Activated T-helper 9 cell treated with anti-CD3 and anti-CD28 coated beads, Interleukin-2, amount 50 U/mL, for 16 hours (primary cell): ENCODE measurements around the gene CCL2.

ENCODE experiments used
- DNase-seq: peaks from one replicate; pipeline ENCODE4 v3.0.0-alpha.2; 2020; ENCODE audit warnings: low read depth

Gene CCL2

DNA sequence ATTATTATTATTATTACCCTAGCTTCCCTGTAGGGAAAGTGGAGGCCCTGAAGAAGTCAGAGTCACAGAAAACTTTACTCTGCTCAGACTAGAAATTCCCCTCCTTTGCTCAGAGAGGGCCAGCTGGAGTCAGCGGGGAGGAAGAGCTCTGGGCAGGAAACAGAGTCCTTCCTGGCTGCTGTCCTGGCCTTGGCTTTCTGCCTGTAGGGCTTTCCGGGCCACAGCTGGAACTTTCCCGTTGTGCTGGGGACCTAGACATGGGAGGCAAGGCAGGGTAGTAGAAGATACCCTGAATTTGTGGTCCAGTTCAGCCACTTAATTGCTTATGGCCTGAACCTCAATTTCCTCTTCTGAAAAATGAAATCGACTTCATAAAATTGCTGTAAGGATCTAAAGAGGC, 14.0 kb upstream of the CCL2 start:
- DNase-seq, result no peak

DNA sequence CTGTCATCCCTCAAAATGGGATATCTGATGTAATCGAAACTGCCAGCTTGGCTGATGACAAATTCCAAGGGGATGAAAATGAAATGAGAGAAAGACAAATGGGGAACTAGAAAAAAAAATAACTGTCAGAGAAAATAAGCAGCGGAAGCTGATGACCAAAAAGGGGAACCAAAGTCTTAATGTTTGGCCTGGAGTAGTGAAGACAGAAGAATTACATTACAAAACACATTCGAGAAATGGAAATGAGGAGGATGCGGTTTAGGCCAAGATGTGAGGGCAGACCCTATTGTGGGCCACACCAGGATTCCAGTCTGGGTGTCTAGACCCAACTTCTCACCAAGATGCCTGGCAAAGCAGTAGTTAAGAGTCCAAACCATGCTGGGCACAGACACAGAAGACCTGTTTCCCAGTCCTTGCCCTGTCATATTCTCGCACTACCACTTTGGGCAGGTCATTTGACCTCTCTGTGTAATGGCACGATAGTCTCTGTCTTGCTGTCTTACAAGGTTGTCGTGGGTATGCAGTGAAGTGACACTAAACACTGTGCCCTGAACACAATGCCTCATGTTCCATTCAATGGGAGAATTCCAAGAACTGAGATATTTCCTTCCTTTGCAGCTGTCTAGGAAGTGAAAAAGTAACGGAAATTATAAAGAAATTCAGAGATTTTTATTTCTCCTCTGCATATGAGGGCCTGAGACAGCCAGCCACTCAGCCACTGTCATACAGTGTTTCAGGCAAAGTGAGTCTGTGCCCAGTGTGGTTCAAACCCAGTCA, 12.3 kb upstream of the CCL2 start:
- no peak for DNase-seq

DNA sequence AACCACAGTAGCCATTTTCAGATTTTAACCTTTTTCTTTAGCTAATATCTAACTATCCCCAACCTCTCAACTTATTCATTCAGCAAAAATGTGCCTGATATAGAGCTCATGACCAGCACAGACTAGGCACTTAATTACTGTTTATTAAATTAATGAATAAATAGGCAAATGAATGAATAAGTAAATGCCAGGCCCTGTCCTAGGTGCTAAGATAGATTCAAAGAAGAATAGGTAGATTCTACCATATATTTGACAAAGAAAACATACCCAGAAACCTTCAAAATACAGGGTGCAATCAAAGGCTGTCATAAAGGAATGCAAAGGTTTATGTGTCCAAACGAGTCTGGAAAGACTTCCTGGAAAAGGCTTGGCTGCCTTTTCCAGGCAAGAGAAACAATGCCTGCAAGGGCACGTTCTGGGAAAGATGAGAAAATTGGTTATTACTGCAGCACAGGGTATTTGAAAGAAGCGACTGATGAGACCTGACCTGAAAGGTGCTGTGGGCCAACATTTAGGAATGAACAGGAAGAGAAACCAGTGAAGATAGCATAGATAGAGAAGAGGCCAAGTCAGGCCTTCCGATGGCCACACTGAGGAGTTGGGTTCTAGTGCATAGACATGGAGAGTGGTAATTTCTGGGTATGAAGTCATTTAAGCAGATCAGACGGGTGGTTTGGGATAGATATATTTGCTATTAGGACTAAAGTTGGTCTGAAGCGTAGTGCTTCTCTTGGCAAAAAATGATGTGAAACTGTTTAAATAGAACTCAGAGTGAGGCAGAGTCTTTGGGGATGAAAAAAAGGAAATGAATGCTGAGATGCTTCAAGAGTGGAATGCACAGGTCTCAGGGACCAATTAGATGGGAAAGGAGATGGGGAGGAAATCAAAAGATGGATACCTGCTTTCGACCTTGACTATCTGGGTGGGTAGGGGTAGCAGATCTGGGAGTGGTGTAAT, 11.4 kb upstream of the CCL2 start:
- DNase-seq, result no peak

DNA sequence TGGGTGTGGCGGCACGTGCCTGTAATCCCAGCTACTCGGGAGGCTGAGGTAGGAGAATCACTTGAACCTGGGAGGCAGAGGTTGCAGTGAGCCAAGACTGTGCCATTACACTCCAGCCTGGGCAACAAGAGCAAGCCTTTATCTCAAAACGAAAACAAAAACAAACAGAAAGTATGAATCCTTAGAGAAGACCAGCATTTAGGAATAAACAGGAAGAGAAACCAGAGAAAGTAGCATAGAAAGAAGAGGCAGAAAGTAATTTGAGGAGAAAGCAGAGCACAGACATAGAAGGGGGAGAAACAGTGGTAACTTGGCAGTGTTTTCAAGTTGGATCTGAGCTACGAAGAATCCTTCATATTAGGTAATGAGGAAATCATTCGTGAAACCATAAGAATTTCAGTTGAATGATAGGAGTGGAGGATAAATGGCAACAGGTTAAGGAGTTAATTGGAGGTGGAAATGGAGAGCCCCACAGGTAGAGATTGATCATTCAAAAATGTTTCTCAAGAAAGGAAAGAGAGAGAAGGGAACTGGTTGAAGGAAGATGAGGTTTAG, 9.7 kb upstream of the CCL2 start:
- DNase-seq, result no peak

DNA sequence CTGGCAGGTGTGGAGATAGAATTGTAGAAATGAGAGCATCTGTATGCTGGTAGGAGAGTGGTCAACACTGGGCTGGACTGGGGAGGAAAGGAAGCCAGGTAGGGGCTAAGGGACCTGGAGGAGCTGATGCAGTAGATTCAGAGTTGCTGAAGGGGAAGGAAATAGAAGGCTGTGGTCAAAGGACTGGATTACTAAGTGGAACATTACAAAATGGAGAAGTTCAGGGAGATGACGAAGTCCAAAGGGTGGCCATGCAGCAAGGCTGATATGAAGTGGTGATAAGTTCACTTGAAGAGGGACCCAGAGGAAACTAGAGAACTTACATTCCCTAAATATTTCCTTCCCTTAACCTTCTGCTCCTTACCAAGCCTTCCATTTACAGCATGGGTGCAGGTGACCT, 8.6 kb upstream of the CCL2 start:
- no peak for DNase-seq

DNA sequence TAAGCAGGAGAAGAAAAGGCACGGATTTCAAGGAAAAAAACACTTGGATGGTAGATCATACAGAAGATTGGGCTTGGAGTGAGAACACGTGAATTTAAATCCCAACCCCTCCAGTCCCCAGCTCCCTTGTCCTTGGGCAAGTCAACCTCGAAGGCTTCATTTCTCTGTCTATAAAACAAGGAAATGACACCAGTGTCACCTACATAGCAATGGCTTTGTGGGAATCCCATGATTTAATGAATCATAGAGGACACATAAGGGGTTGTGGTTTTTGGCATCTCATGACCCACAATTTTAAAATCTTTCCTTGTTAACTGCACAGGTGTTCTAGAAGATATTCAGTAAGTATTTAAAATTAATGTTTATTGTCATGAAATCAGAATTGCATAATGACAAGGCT, 8.2 kb upstream of the CCL2 start:
- DNase-seq, result no peak

DNA sequence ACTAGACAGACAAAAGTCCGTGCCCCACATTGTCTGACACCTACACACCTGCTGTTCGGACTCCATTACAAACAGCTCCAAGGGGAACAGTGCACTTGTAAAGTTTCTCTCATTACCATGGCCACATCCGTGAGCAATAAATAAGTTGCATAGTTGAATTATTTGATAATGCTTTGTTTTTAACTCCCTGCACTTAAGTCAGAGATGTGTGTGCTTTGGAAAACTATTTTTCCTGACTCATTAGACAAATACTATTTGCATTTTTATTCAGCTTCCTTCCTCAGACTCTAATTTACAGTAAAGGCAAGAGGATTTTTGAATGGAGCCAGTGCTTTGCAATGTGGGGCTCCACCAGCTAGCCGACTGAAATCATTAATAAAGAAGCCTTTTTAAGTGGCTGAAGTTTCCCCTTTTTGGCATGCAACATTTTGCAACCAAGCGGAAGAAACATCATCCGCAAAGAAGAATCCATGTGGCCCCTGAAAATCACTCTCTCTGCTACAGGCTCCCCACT, 6.5 kb upstream of the CCL2 start:
- no peak for DNase-seq

DNA sequence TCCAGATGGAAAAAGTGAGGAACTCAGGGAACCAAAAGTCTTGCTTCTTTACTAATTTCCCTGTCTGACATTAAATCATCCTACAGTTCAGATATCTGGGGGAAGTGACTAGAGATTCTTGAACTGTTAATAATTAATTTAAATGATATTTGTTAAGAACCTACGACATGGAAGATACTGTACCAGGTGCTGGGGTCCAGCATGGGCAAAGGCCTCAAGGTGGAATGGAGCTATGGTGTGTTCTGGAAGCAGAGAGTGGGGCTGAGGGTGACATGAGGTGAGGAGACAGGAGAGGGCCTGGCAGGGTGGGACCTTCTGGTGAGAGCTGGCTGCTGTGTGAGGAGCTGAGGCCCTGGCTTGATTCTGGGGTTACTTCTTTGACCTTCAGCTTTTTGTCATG, 6.0 kb upstream of the CCL2 start:
- no peak for DNase-seq

DNA sequence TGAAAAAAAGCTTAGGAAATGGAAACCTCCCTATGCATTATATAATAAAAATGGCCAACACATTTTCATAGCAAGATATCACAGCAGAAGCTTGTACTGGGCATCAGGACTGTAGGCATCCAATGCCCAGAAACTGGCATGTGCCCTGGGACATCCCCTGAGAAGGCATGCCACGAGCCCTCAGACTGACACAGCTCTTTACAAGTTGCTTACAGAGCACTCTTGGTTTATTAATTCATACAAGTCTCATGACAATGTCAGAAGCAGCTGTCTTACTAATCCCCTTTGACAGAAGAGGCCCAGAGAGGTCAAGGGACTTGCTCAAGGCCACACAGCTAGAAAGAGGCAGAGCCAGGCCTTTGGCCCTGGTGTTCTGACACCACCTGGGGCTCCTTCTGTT, 5.6 kb upstream of the CCL2 start:
- DNase-seq, result no peak

DNA sequence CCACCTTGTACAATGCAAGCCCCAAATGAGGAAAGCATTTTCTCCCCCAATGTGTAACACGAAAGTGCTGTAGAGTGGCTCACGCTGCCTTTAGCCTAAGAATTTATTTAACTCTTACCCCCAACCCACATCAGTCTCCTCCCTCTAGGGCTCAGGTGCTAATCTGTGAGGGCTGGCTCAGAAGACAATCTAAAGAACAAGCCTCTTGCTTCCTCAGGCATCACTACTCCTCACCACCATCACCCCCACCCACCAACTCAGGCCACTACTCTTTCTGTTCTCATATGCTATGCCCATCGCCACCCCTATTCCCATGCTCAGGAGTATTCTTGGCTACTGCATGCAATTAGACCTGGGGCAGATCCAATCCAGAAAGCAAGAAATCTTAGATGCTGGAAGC, 3.9 kb upstream of the CCL2 start:
- no peak for DNase-seq

DNA sequence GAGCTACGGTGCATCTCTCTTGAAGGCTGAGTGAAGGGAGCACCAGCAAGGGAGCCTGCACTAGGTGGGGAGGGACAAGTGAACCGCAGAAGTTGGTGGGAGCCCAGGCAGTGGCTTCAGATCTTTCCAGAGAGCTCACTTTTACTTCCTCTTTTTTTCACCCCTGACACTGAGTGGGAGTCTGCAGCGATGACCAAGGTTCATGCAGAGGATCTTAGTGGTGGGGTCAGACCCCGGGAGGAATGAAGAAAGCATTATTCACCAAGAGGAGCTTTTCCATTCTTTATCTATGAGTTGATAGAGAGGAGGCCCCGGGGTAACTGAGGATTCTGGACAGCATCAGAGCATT, 3.0 kb upstream of the CCL2 start:
- no peak for DNase-seq

DNA sequence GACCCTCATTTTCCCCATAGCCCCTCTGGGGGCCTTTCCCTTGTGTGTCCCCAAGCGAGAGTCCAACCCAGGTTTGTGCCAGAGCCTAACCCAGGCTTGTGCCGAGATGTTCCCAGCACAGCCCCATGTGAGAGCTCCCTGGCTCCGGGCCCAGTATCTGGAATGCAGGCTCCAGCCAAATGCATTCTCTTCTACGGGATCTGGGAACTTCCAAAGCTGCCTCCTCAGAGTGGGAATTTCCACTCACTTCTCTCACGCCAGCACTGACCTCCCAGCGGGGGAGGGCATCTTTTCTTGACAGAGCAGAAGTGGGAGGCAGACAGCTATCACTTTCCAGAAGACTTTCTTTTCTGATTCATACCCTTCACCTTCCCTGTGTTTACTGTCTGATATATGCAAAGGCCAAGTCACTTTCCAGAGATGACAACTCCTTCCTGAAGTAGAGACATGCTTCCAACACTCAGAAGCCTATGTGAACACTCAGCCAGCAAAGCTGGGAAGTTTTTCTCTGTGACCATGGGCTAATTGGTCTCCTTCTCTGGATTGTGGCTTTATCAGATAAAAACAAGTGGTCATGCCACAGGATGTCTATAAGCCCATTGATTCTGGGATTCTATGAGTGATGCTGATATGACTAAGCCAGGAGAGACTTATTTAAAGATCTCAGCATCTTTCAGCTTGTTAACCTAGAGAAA, 2.5 kb upstream of the CCL2 start:
- DNase-seq, result no peak

DNA sequence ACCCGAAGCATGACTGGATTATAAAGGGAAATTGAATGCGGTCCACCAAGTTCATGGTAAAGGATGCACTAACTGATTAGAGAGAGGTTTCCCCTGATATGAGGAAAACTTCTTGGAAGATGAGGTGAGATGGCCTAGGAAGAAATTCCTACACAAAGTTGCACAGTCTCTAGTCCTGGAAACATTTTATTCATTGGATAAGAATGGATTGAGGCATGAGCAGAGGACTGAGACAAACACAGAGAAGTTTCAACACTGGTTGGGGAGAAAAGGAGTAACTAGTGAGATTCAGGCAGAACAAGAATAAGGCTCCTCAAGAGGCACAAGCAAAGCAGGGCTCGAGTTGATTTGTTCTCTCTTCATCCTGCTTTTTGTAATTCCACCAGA, 2.0 kb upstream of the CCL2 start:
- DNase-seq, result no peak

DNA sequence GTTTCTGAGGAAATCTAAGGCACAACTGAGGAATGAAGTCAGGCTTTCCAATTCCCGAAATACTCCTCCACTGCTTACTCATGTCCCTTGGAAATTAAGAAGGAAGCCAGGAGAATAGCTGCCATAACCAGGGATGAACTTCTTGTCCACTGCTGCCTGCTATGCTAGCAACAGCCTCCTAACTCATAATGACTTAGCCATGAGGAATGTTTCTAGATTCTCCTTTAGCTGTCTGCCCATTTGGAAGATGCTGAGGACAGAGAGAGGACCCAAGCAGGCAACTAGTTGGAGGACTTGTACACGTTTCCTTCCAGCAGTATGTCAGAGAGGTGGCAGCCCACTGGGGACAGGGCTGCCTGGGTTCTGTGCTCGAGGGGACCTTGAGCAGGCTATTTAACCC, 939 bp upstream of the CCL2 start:
- no peak for DNase-seq

DNA sequence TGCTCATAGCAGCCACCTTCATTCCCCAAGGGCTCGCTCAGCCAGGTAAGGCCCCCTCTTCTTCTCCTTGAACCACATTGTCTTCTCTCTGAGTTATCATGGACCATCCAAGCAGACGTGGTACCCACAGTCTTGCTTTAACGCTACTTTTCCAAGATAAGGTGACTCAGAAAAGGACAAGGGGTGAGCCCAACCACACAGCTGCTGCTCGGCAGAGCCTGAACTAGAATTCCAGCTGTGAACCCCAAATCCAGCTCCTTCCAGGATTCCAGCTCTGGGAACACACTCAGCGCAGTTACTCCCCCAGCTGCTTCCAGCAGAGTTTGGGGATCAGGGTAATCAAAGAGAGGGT, 272 bp downstream of the CCL2 start:
- DNase-seq, result no peak

DNA sequence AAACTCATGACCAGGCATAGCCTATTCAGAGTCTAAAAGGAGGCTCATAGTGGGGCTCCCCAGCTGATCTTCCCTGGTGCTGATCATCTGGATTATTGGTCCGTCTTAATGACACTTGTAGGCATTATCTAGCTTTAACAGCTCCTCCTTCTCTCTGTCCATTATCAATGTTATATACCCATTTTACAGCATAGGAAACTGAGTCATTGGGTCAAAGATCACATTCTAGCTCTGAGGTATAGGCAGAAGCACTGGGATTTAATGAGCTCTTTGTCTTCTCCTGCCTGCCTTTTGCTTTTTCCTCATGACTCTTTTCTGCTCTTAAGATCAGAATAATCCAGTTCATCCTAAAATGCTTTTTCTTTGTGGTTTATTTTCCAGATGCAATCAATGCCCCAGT, 756 bp downstream of the CCL2 start:
- no peak for DNase-seq

DNA sequence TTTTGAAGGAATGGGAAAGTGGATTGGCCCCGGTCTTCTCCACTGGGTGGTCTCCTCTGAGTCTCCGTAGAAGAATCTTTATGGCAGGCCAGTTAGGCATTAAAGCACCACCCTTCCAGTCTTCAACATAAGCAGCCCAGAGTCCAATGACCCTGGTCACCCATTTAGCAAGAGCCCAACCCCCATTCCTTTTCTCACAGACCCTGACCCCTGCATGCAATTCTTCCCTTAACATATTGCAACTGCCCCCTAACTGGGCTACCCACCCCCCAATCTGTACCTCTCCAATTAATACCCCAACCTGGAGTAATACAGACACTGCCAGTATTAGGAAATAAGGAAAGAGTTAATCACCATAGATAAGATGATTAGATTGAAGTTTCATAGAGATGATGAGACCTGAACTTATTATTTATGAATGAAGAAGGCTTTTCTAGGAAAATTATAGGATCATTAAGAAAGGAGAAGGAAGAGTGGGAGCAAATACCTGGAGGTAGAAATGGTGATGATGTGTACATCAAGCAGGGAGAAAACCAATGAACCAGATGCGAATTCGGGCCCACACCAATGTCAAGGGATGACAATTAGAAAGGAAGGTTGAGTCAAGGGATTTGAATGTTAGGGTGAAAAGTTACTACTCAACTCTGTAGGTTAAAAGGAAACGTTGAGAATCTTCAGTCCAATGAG, 2.4 kb downstream of the CCL2 start:
- DNase-seq, result no peak

DNA sequence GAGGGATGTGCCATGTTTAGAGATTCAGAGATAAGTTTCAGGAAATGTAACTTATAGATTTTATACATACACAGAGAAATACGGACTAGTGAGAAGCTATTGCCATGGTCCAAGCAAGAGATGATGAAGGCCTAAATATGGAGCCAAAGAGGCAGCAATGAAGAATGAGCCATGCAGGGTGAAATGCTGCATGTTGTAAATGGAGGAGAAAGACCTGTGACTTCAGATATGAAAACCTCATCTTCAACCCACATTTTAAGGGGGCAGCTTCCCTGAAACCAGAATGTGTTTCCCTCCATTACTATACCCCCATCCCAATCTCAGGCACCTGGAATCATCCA, 2.9 kb downstream of the CCL2 start:
- no peak for DNase-seq

DNA sequence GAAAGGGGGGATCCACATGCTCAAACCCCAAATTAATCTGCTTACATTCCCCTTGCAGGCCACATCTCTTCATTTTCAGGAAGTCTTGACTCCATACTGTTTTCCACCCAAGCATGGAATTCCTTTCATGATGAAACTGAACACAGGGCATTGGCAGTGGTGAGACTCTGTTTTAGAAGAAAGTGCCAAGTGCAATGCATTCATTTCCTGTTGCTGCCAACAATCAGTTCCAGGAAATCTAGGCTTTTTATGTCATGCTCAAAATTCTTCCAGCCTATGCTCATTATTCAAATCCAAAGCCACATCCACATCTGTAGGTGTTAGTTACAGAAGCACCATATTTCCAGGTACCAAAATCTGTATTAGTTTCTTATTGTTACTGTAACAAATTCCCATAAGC, 4.1 kb downstream of the CCL2 start:
- no peak for DNase-seq

DNA sequence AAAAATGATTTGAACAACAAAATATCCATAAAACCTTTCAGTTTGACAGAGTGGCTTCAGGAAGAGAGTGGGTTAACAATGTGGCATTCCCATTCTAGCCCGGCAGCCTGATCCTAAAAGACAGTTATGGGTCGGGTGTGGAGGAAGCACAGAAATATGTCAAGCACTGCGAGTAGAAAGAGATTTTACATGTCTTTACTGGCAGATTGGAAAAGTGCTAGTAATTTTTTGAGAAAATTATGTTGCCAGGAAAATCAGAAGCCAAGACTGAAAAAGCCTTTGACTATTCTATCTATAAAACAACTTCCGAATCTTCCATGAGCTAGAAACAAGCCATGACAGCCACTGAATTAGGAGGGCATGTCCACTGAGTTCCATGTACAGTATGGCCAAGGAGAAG, 5.8 kb downstream of the CCL2 start:
- DNase-seq, result no peak

DNA sequence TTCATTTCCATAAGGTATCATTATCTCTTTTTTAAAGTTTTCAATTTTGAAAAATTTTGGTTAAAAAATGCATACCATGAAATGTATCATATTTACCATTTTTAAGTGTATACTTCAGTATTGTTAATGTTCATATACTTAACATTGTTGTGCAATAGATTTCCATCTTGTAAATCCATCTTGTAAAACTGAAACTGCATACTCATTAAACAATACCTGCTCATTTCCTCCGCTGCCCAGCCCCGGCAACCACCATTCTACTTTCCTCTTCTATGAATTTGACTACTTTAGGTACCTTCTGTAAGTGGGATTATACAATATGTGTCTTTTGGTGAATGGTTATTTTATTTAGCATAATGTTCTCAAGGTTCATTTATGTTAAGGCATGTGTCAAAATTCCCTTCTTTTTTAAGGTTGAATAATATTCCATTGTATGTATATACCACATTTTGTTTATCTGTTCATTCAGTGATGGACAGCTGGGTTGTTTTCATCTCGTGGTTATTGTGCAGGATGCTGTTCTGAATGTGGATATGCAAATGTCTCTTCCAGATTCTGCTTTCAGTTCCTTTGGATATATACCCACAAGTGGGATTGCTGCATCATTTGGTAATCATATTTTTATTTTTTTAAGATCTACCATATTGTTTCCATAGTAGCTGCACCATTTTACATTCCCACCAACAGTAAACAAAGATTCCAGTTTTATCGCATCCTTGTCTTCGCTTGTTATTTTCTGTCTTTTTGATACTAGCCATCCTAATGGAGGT, 6.7 kb downstream of the CCL2 start:
- DNase-seq, result no peak
